HG02938 (cell line): ENCODE measurements around the gene VPS13D.

Experiments
- ATAC-seq: cut with Tn5 transposase; IDR thresholded peaks from one replicate; pipeline ENCODE4 v1.9.1; 2021; ENCODE audit warnings: mild to moderate bottlenecking, moderate library complexity; ENCODE audit not compliant: unreplicated experiment

Gene VPS13D

DNA sequence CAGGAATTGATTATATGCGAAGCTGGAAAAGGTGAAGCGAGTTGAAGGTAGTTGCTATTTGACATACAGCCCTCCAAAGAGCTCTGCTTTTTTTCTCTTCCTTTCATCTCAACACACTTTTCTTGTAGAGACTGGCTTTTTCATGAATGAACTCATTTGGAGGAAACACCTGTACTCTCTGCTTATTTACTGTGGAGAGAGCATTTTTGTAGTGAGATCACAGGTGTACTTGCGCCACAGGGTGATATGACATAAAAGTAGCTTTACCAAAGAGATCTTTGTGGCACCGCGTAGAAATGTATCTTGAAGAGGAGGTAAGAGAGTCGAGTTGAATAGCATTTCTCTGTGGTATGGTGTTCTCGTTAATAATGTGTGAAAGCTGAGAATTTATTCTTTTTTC is 187.6 kb downstream of the VPS13D start:
- no peak for ATAC-seq

DNA sequence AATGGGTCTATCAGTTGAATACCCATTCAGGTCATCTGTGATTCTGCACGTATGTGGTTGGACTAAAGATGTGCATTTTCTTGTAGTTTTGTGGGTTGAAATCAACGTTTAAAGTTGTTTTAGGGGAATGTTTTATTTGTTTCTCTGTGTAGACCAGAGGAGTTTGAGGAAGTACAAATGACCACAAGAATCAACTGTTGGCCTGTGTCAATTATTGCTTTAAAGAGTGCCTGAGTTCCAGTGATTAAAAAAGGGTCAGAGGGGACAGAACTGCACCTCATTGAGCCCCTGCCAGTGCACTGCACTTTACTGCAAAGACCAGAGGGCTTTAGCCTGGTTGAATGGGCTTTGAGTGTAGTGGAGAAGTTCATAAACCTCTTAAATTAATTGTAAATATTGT is 190.3 kb downstream of the VPS13D start:
- ATAC-seq = no peak

DNA sequence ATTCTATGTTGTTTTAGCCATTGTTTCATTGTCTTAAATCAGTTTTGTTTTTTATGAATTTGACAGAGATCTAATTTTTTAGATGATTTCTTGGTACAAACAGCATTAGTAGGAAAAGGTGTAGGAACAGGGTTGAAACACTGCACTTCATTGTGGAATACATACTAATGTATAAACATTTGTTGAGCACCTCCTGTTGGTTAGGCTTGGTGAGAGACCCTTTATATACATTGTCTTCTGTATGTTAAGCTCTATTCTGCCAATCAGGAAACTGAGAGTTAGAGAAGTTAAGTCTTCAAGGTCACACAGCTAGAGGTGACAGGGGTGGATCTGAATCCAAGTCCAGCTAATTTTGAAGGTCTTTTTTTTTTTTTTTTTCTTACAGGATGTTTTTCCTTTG is 192.7 kb downstream of the VPS13D start:
- ATAC-seq = no peak

DNA sequence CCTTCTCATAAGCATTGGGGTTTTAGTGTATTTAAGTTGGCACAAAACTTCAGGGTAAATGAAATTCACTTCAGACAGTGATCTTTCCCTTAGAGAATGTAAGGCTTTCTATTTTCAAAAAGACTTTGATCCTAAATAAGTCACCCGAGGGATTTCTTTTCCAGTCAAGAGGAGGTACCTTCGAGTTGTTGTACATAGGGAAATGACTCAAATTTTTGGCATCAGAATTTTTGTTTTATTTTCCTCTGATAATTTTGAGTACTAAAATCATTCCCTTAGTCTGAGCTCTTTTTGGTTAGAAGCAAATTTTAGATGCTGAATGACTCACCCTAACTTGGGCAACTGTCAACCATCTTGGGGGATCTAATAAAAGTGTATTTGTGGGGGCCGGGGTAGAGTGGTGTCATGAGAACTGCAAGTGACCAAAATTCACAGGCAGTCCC is 194.3 kb downstream of the VPS13D start:
- ATAC-seq = no peak

DNA sequence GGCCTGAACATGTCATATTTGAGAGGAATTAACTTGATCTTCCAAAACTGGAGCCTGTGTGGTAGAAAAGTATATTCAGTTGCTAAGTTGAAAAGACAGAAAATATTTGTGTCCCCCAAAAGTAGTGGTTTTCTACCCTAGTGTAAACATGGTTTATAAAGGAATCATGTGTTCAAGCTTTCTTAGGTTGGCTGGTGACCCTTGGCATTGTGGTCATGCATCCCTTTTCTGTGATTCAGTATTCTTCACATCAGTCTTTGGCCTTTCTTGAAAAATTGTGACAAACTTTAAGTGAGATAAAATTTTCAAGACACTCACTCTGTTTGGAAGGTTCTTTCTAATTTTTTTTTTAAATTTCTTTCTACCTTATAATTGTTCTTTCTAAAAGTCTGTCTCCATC is 195.0 kb downstream of the VPS13D start:
- ATAC-seq = no peak

DNA sequence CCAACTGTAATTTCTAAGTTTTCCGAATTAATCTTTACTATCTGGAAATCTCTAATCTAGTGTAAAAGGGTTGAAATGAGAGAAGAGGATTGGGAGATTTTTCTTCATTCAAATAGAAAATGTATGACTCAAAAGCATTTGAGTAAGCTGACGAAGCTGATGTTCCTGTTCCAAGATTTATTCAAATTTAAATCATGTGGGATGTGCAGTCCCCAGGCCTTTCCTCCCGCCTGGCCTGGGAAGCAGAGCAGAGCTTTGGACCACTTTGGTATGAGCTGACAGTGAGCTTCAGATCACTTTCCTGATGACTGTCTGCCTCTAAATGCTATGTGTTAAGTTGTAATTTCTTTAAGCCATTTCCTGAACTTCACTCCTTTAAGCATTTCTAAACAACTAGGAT is 196.2 kb downstream of the VPS13D start:
- no peak for ATAC-seq

DNA sequence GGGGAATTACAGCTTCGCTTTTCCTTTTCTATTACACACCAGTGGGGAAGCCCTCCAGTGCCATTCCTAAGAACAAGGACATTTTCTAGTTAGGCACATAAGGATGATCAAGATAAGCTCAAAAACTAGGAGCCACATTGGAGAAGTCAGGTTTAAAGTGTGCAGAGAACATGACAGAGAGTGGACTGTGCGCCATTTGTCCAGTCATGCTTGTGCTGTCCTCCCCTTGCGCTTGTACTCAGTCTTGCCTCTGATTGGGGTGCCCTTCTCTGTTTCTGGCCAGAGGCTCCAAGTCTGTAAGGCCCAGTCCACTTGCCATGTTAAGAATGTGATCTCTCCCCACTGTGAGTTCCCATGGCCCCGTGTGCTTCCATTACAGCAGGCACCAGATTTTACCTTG is 198.5 kb downstream of the VPS13D start:
- ATAC-seq = no peak

DNA sequence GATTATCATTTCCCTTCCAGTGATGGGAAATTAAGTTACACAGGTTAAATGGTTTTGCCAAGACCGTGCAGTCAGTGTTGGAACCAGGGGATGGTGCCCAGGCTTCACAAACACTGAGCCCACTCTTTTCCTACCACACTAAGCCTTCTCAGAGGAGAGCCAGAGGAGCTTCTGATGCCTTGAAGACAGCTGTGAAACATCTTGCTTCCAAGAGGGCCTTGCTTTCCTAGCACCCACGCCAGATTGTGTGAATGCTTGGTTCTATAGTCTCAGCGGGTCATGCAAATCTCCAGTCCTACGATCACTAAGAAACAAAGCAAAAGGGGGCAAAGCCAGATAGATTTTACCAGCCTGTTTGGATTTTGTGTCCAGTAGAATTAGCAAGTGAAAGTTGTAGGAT is 200.7 kb downstream of the VPS13D start:
- no peak for ATAC-seq

DNA sequence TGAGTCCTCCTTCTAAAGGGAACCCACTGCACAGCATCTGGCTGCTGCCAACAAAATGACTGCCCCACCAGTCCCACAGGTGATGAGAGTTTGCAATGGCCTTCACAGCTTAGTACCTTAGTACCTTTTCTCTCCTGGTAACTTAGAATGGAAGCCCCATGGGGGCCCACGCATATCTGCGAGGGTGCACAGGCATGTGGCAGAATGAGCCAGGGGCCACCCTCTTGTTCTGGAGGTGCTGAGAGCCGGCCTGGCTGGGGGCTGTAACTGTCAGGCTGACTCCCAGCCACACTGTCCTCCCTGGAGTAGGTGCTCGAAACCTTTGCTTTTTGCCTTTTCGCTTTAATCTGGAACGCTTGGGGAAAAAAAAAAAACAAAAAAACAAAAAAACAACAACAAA is 203.1 kb downstream of the VPS13D start:
- ATAC-seq = no peak

DNA sequence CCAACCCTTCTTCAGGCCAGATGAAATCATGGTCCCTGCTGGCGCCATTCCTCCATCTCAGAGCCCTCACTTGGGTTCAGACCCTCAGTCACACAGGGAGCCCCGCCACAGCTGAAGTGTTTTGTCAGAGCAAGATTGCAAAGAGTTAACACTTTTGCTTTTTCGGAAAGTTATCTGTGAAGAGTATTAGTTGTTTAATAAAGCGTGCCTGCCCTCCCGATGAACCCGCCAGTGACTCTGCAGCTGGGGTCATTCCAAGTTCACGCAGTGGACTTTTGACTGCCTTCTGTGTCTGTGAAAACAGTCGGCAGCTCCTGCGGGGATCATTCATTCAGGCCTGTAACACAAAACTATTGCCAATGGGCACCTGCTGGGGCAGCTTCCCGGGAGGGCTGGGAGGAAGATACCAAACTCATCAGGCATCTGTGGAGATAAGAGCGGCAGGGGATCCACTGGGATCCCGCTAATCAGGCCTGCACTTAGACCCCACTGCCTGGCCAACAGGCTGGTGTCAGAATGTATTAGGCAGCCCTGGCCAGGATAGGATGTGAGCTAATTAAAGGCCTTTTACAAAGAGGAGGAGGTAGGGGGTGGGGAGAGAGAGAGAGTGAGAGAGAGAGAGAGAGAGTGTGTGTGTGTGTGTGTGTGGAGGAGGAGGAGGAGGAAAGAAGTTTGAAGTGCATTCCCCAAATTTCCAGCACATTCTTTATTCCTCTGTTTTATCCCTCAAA is 203.7 kb downstream of the VPS13D start:
- ATAC-seq = no peak

DNA sequence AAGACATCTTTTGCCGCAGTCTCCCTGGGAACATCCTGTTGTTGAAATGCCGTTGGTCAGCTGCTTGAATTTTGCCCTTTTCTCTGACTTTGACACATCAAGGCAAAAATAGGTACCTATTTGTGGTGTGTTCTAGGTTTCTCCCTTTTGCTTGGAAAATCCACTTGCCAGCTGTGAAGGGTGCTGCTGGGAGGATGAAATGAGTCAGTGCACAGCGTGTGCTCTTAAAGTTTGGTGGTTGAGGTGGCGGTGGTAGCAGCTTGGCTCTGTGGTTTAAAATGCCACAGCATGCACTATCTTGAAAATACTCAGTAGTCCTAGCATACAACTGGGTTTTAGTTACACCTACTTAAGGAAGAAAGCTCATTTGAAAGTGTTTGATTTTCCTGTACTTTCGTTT is 204.3 kb downstream of the VPS13D start:
- ATAC-seq = no peak

DNA sequence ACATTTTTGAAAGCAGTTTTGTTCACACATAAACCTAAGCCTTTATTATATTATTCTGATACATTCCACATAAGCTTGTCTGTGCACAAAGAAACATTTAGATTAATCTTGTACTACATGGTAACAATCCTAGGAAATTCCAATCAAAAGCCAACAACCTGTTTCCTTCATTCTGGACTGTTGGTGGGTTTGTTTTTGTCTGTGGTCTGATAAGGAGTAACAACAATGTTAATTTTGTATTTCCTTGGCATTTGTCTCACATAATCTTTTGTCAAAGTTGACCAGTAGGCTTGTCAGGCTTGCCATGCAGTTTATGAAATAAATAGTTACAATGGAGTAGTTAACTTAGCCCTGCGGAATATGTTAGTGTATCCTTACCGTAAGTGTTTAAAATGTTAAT is 204.9 kb downstream of the VPS13D start:
- ATAC-seq = no peak

DNA sequence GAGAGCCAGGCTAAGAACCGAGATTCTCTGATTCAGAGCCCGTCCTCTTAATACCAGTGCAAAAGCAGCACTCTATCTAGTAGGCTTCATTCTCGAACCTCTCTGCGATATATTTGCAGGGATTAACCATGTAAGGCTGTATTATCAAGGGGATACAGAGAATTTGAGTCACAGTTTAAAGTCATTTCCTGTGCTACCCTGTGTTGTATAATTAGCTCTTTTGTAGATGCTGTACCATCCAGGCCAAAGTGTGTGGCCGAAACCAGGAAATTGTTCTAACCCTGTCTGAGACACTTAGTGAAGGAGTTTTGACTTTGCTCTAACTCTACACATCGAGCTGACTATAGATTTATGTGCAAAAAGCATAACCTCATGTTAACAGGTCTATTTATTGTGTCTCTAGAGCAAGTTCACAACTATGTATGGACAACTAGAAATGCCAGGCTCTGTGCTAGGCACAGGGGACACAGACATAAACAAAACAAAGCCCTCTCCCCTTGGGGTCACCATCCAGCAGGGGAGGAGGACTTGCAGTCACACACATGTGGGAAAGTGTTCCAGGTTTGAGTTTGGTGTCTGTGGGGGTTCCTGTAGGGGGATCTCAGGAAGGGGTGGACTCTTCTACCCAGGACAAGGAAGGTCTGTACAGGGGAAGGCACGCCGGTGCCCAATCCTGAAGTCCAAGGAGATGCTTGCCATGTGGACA is 206.0 kb downstream of the VPS13D start:
- ATAC-seq = peak; percentile 80

DNA sequence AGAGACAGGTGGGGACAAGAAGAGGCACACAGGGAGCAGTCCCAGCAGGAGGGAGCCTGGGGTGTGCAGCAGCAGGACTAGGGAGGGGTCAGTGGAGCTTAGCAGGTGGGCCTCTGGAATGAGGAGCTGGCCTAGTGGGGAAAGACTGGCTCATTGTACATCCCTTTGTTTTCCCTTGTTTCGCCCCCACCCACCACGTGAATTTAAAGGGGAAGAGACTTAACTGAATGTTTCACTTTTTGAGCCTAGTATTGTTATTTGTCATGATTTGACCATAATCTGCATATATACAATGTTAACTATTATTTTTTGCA is 206.5 kb downstream of the VPS13D start:
- no peak for ATAC-seq

DNA sequence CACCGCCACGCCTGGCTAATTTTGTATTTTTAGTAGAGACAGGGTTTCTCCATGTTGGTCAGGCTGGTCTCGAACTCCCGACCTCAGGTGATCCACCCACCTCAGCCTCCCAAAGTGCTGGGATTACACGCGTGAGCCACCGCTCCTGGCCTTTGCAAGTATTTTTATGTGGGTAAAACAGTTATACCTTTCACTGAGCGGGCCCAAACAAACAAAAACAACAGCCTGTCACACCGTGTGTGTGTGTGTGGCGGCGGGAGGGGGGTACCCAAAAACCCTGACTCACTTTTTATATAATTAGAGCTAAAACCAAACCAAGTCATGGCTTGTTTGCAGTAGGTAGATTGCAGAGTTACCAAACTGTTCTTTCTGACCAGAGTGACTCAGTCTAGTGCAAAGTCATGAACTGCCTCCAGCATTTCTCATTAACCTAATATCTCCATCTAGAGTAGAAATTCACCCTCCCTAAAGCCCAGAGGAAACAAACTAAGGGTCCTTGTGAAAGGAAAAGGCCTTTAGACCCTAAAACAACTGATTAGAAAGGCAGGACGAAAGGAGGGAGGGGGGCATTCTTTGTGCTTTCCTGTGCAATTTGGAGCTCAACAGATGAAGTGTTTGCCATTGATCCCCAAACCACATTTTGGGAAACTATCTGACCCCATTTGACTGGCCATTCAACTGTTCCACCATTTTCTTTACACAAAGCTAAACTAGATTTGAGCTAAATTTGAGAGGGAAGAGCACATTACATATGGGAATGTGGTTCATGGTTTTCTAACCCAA is 207.2 kb downstream of the VPS13D start:
- no peak for ATAC-seq

DNA sequence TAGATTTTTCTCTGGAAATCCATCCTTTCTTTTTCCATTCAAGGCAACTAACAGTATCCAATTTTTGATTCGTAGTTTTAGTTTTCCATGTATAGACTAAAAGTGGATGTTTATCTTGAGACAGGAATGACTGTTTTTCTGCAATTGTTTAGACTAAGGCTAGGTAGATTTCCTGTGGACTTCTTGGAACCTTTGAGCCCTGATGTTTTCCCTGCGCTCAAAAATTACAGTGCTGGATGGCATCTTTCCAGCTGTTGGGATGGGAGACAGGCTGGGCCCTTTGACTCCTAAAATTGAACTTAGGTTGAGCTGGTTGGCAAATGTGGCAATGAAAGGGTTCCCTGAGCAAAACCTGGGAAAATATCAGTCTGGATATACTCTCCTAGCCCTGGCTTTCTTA is 207.8 kb downstream of the VPS13D start:
- no peak for ATAC-seq

DNA sequence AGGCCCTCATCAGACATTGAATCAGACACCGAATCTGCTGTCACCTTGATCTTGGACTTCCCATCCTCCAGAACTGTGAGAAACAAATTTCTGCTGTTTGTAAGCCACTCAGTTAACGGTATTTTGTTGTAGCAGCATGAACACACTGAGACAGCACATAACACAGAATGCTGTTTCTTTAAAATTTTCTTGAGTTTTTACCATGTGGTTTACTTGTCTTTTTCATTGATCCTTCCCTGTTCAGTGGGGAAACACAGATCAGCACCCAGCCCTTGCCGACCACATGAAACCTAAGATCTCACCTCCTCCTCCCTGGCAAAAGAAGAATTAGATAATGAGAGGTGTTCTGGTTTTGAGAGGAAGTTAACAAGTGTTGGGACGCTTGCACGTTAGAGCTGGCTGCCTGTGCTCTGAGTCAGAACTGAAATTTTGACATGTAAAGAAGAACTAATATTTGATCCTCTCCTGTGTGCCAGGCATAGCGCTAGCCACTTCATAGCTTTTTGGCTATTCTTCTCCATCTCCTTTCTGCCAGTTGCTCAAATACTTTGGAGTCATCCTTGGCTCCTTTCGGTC is 208.6 kb downstream of the VPS13D start:
- ATAC-seq = peak; percentile 53

DNA sequence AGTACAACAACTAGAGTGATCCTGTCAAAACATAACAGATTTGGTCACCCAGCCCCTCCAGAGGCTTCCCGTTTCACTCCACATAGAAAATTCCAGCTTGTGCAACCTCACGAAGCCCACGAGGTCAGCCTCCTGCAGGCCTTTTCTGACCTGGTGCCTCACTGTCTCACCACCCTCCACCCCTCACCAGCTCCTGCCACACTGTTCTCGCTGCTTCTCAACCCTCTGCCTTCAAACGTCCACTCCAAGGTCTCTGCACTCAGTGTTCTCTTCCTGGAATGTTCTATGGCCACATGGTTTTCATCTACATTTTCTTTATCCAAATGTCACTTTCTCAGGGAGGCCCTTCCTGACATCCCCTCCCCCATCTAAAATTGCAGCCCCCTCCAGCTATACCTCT is 209.2 kb downstream of the VPS13D start:
- ATAC-seq = no peak

DNA sequence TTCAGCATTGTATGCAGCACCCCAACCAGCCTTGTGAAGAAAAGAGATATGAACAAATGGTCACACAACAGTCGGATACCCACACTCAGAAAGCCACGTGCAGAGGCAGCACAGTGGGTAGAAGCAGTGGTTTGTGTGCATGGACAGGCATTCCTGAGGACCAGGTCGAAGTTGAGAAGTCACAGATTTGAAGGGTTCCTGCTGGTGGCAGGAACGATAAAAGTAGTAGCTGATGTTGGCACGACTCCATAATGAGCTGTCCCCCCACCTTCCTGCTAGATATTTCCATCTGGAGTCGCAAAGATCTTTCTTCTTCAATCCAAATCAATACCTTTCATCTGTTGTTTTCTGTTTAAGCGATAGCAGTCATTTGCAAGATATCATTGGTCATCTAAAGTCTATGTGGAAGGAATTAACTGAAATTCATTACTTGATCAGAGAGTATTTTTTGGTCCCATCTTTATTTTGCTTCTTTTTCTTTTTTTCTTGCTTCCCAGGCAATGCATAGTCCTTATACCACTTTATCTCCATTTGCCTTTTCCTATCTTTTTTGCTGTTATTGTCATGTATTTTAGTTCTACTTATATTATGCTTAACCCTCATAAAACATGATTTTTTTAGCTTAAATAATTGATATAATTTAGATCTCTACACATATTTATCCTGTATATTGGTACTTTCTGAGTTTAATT is 211.7 kb downstream of the VPS13D start:
- no peak for ATAC-seq

DNA sequence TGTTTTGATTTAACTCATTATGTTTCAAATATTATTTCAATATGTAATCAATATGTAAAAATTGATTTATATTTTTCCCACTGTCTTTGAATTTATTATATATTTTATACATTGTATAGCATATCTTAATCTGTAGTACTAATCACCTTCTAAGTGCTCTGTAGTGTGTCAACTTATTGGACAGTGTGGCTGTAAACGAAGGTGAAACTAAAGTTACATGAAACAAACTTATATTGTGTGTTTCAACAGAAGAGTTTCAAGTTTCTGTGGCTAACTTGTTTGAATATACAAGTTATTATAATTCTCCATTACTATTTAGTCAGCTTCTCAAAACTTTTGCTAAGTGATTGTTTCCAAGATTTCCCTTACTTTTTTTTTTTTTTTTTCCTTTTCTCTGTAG is 212.4 kb downstream of the VPS13D start:
- no peak for ATAC-seq

DNA sequence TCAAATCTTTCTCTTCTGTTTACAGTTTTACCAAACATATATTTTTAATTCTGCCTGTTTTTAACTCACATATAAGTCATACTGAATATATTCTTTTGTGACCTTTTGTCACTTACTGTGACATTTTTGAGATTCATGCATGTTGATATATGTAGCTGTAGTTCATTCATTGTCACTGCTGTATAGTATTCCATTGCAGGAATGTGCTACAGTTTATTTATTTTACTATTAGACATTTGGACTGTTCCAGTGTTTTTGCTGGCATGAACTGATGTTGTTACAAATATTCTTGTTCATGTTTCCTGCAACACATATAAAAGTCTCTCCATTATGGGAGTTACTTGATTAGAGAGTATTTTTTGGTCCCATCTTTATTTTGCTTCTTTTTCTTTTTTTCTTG is 213.3 kb downstream of the VPS13D start:
- ATAC-seq = no peak
